GM13977 (cell line): Measurements from ENCODE around the gene WDR7.

Experiments used
- DNase-seq: peaks from one replicate; pipeline ENCODE4 v3.0.0; 2012; ENCODE audit warnings: low spot score
- CTCF ChIP-seq: IDR thresholded peaks from 2 replicates; pipeline ENCODE4 v1.5.1; 2012; ENCODE audit warnings: mild to moderate bottlenecking, control low read depth; ENCODE audit not compliant: insufficient read depth; ENCODE audit errors: extremely low read depth, missing control alignments
- in situ Hi-C: fragments of 300-500 bp; cut with MboI; formaldehyde crosslinking; loops from one replicate; pipeline ENCODE4 v1.12.0; 2022; ENCODE audit warnings: low sequenced_read_pairs, low pct_unique_long_range_greater_than_20kb, mixed read lengths, inconsistent platforms; ENCODE audit not compliant: unreplicated experiment

The WDR7 gene

GRCh38 chr18:56983275-56983992 lies 332.3 kb downstream of the WDR7 start:
- in situ Hi-C loops, result no loop called here
- no peak for DNase-seq
- TF ChIP-seq CTCF, result no peak

- DNase-seq, result no peak
- TF ChIP-seq CTCF, result no peak
- in situ Hi-C loops, result no loop called here
These were observed 333.6 kb downstream of the WDR7 start for GRCh38 chr18:56984731-56985130.

- no peak for TF ChIP-seq CTCF
- in situ Hi-C loops, result no loop called here
- no peak for DNase-seq
These were observed 335.7 kb downstream of the WDR7 start for GRCh38 chr18:56986829-56987228.

- no peak for DNase-seq
- TF ChIP-seq CTCF, result no peak
- in situ Hi-C loops, result no loop called here
These were observed 336.1 kb downstream of the WDR7 start for GRCh38 chr18:56987236-56987635.

GRCh38 chr18:56988022-56988421 lies 336.9 kb downstream of the WDR7 start:
- no peak for TF ChIP-seq CTCF
- no peak for DNase-seq
- in situ Hi-C loops, result no loop called here

GRCh38 chr18:56990678-56991077 lies 339.5 kb downstream of the WDR7 start:
- DNase-seq, result no peak
- no peak for TF ChIP-seq CTCF
- in situ Hi-C loops, result no loop called here

- DNase-seq, result no peak
- in situ Hi-C loops, result no loop called here
- TF ChIP-seq CTCF, result no peak
These were observed 341.6 kb downstream of the WDR7 start for GRCh38 chr18:56992777-56993176.
